GM19099 (cell line): ENCODE measurements around the gene MEGF6.

Experiments used
- POLR2A ChIP-seq: IDR thresholded peaks from 3 replicates; pipeline ENCODE4 v1.6.1; 2011; ENCODE audit warnings: low read depth; ENCODE audit not compliant: insufficient read length; ENCODE audit errors: extremely low read depth

Gene MEGF6

DNA sequence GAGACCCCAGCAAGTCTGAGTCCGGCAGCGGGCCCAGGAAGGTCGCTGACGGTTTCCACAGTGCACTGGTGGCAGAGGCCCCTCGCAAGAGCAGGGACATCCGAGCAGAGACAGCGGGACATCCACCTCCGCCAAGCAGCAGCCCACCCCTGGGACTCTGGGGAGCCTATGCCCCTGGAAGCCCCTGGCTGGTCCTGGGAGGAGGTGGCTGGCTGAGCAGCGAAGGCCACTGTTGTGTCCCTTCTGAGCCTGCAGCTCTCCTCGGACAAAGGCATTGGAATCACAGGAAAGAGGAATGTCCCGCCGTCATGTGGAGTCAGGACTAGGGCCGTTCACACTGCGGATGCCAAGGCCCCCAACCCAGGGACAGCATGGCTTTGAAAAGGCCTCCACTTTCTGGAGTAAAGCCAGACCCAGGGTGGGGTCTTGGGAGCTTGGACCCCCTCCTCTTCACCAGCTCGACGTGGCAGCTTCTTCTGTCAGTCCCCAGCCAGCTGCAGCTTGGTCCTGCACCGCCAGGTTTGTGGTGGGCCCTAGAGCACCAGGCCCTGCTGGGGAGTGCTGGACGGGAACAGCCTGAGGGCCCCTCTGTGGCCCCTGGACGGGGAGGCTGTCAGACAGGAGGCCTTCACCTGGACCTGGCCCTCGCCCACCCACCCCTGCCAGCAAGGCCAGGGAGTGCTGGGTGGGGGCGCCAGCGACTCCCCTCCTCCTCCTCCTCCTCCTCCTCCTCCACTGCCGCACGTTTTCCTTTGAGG lies 1.4 kb downstream of the MEGF6 start:
- no peak for TF ChIP-seq POLR2A

DNA sequence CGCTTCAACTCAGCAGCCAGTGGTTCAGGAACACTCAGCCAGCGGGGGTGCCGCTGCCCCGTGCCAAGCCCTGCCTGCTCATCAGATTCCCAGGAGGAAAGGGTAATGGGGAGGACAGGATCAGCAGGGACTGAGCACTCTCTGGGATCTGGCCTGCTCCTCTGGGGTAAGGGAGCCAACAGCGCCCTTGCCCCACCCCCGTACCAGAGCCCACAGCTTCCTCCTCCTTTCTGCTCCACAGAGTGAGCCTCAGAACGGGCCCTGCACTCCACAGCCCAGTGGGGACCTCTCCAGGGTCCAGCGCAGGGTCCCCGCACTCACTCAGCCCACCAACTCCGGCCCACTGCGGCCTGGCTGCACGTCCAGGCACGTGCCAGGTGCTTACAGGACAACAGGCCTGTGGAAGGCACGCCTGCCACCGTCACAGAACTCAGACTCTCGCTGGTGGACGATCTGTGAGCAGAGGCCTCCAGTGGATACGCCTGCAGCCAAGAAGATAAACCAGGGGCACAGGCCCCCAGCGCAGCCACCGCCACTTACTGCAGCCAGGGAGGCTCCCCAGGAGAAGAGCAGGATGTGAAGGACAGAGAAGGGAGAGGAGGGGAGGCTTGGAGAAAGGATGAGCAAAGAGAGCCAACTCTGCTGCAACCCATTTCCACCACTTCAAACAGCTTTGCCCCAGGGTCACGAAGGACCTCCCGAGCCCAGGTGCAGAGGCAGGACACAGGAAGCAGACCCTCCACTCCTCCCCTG lies 2.1 kb downstream of the MEGF6 start:
- TF ChIP-seq POLR2A: no peak

DNA sequence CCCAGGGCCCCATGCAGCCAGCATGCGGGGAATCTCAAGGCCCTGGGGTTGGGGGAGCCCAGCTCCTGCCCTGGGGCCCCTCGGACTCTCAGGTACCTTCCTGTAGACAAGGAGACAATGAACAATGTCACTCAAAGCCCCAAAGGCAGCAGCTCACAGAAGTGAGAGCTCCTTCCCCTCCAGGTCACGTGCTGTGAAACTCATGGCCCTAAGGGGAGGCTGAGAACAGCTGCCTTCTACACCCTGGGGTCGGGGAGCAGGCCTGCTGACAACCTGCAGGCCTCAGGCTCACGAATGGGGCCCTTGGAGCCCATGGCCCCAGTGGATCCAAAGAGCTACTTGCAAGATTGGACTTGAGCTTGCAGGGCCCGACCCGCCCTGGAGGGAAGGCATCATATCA lies 3.2 kb downstream of the MEGF6 start:
- TF ChIP-seq POLR2A: no peak

DNA sequence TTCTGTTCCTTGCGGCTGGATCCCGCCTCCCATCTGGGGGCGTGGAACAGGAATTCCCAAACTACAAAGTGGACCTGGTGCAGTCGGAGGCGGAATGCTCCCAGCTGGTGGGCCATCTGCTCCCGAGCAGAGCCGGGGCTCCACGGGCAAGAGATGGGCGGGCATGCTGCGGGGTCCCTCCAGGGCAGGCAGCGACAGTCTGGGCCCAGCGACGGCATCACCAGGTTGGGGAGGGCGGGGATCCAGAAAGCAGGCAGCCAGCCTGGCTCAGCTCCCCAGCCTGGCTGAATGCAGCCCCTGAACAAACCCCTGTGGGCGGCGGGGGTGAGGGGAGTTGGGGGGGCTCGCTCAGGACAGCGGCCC lies 3.6 kb downstream of the MEGF6 start:
- no peak for TF ChIP-seq POLR2A

DNA sequence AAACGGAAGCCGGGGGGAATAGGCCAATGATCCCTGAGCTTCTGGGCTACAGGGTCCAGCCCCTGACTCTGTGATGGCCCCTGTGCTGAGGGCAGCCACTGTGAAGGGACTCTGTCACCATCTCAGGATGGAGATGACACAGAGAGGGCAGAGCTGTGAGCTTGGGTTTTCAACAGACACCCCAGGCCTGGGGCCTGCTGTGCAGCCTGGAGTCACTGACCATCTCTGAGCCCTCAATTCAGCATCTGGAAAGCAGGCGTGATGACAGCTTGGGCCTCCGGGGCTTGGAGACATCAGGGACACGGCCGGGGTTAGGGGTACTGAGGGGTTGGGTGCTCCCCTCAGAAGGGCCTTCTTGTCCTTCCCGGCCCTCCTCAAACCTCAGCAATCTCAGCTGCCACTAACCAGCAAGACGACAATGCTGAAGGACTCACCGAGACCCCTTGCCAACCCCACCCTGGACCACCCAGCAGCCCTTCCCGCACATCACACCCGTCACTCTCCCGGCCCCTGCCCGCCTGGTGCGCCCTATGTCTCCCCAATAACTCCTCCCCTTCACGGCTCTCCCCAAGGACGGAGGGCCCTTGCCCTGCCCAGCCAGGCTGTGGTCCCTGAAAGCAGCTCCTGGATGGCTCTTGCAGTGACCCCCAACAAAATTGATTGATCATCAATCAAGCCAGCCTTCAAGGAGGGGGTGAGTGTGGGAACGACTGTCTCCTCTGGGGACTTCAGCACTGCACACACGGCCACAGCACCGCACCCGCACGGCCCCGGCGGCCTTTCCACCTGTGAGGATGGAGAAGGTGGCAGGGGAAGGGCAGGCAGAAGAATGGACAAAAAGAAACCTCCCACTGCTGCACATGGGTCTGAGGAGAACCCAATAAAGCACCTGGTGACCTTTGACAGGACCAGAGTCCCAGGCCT lies 4.3 kb downstream of the MEGF6 start:
- TF ChIP-seq POLR2A: no peak

DNA sequence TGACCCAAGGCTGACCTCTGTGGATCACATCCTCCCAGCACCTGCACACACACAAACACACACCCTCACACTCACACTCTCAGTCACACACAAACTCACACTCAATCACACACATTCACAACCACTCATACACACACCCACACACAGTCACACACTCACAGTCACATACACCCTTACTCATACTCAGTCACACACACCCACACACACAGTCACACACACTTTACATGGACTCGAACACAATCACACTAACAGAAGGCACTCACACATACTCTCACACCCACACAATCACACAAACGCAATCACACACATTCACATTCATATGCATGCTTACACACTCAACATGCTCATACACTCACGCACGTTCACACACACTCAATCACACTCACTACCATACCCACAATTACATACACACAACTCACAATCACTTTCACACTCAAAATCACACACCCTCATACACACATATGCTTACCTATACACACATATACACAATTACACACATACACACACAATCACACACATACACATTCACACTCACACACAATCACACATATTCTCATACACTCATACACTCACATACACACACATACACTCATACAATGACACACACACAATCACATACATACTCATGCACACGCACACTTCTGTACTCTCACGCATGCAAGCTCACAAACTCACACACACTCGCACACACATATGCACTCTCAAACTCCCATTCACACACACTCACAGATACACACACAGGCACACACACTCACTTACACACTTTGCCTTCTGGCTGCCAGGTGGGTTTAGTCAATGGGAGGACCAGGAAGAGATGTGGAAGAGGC lies 6.1 kb downstream of the MEGF6 start:
- no peak for TF ChIP-seq POLR2A

DNA sequence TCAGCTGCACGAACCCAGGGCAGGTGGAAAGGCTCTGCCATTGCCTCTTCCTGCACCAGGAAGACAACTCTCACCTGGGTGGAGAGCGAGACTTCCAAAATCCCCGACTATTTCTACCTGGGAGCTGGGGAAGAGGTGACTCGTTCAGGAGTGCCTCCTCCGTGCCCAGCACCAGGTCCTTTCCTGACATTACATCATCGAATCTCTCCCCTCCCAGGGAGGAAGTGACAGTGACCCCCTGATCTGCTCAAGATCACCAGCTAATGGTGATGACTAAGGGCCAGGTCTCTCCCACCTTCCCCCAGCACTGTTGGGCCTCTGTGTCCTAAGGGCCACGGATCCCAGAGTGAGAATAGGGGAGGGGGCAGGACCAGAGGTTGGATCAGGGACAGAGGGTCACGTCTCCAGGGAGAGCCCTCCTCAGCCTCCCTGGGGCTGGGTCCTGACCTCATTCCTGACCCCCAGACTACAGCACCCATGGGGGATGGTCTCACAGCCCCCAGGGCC lies 6.8 kb downstream of the MEGF6 start:
- no peak for TF ChIP-seq POLR2A

DNA sequence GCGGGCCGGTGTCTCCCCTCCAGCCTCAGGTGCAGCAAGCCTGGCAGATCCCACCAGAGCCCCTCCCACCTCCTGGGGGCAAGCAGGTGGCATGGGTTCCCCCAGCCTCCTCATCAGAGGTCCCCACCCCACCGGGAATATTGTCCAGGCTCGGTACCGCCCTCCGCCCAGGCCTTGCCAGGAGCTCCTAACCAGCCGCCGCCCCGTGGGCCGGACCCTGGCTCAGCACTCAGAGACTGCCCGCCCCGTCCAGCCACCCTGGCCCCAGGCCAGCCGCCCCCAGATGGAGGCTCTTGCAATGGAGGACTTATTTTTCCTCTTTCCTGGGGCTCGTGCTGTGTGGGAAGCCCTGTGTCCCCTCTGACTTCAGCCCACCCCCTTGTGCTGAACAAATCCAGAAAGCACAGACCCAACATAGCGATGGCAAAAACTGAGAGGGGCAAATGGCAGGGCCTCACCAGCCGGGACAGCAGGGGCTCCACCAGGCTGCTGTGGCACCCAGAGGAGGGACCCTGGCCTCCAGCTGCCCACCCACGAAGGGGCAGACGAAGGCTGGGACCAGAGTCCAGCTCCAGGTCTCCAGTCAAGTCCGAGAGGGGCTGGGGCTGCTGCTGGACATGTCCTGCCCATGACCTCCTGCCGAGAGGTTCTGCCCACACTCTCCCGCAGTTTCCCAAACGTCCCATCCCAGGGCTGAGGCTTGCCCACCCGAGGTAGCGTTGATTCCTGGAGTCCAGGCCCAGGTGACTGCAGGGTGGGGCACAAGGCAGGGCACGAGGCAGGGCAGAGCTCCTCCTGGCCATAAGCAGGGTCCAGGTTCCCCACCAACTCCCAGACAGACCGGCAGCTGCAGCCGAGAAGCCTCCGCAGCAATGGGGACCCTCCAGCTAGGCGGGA lies 7.5 kb downstream of the MEGF6 start:
- no peak for TF ChIP-seq POLR2A

DNA sequence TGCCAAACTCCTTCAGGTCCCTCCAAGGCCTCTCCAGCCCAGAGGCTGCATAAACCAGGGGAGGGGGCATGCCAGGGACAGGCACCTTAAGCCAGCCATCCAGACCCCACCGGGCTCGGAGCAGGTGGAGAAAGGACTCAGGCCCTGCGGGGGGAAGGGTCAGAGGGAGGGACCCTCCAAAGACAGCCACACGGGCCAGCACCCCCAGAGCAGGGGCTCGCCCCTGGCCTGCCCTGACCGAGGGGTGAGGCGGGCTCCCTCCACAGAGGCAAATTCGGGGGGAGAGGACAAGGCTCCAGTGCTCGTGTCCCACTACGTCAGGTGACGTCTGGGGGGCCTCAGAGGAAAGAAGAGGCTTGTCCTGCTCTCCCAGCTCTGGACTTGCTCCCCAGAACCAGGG lies 8.2 kb downstream of the MEGF6 start:
- TF ChIP-seq POLR2A: no peak

DNA sequence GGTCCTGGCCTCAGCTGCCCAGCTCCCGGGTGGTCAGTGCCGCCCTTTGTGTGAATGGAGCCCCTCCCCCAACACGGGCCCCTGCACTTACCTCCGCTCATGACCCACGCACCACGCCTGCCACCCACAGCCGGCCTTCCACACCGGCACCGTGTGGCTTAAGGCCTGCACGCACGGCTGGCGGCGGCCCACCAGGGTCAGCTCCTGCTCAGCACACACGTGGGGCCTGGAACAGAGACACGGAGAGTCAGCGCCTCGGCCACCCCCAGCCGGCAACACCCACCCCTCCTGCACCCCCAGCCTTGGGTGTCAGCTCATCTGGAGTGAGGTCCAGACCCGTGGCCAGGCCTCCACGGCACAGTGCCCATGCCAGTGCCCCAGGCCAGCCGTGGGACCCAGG lies 8.9 kb downstream of the MEGF6 start:
- no peak for TF ChIP-seq POLR2A

DNA sequence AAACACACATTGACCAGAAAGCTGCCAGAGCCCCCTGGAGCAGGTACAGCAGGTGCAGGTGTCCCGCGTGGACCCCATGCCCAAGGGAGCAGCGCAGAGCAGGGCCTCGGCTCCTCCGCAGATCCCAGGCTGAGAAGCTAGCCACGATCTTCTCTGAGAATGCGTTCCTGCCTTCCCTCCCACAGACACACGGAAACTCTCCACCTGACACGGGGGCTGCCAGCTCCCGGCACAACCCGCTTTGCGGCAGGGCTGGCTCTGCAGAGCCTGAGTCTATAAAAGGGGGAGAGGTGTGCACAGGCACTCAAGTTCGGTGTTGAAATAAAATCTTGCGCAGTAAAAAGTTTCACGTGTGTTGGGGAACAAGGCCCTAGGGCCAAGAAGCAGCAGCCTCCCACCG lies 9.6 kb downstream of the MEGF6 start:
- TF ChIP-seq POLR2A: no peak

DNA sequence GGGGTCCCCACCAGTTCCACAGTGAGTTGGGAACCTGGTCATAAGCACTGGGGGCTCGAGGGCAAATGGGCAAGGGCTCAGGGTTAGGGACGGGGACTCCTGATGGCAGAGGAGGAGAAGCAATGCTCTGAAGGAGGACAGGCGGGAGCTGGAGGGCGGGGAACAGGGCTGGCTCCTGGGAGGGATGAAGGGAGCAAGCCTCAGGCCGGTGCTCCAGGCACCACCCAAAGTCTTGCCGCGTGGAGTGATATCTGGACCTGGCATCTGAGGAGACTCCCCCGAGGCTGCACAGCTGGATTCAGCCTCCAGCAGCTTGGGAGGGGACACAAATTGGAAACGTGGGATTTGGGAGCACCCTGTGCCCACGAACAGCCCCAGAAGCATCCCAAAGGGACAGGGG lies 11.0 kb downstream of the MEGF6 start:
- no peak for TF ChIP-seq POLR2A

DNA sequence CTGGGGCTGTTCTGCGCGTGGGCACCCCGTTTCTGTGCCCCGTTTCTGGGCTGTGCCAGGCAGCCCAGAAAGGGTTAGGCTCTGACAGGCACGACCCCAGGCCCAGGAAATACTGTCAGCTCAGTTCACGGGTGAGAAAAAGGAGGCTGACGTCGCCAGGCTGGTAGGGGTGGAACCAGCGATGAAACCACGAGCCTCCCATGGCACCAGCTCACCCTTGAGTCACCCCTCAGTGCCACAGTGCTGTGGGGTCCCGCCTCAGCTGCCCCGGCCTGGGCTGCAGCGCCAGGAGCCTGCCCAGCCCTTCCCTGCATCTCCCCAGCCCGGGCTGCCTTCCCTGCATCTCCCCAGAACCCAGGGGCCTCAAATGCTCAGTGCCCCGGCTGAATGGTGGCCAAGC lies 11.5 kb downstream of the MEGF6 start:
- no peak for TF ChIP-seq POLR2A
